Anterior cingulate cortex (tissue), 58 donors: ENCODE results near the gene RS1.
A peak's percentile ranks its signal among the peaks of the same experiment; 100 is the strongest.

Experiments
- DNase-seq, 58 donors: peaks; one replicate each; lab custom pipeline; 2025; lab: John Stamatoyannopoulos, UW

Gene RS1

GRCh38 chrX:18672008-18672407 is at the start of gene RS1:
RS1 (minus strand) TSS chrX:18672108; CDS start chrX:18672068, 40 bp downstream.
- no peak for DNase-seq

GRCh38 chrX:18719852-18720251 is 47.9 kb upstream of the RS1 start:
- DNase-seq: no peak

DNA sequence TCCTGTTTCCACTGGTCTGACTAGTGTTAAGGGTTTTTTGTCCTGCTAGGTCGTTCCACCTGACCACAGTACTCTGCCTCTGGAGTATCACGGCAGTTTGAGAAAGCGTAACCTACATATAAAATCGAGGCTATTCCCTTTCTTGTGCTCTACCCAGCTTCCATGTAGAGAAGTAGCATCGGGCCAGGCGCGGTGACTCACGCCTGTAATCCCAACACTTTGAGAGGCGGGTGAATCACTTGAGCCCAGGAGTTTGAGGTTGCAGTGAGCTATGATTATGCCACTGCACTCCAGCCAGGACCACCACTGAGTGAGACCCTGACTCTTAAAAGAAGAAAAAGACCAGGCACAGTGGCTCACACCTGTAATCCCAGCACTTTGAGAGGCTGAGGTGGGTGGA is 43.0 kb upstream of the RS1 start:
- DNase-seq: no peak

DNA sequence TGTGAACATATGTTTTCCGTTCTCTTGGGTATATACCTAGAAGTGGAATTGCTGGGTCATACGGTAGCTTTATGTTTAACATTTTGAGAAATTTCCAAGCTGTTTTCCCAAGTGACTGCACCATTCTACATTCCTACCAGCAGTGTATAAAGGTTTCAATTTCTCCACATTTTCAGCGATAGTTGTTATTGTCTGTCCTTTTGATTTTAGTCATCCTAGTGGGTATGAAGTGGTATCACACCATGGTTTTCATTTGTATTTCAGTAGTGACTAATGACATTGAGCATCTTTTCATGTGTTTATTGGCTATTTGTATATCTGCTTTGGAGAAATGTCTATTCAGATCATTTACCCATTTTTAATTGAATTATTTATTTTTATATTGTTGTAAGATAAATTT is 37.9 kb upstream of the RS1 start:
- DNase-seq: no peak

DNA sequence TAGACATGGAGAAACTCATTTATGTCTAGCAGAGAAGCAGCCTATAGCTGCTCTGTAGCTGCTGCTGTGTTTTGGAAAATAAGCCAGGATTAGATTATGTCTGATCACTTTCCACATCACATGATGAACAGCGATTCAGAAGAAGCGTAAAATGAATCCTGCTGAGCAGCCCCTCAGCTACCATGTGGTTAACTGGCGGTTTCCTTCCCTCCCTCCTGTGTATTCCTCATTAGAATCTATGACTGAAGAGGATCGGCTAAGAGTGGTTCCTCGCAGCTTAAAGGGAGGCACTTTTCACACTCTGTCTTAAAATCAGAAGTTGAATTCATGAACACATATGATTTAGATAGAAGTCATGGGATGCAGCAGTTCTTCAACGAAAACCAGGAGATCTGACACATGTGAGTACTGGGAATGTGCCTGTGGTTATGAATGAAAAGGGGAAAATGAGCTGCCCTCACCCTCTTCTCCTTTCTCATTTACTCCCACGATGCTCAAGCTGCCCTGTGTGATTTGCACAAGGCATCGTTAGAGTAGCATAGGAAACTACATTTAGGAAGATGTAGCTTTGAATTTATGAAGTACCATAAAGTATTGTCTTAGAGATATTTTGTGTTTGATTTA is 35.6 kb upstream of the RS1 start, which contains the start of gene PPEF1:
Gene PPEF1 (plus strand): TSS at position 220 of the 624 bp plus-strand sequence. CDS start 136 bp downstream, at position 356.
- no peak for DNase-seq

DNA sequence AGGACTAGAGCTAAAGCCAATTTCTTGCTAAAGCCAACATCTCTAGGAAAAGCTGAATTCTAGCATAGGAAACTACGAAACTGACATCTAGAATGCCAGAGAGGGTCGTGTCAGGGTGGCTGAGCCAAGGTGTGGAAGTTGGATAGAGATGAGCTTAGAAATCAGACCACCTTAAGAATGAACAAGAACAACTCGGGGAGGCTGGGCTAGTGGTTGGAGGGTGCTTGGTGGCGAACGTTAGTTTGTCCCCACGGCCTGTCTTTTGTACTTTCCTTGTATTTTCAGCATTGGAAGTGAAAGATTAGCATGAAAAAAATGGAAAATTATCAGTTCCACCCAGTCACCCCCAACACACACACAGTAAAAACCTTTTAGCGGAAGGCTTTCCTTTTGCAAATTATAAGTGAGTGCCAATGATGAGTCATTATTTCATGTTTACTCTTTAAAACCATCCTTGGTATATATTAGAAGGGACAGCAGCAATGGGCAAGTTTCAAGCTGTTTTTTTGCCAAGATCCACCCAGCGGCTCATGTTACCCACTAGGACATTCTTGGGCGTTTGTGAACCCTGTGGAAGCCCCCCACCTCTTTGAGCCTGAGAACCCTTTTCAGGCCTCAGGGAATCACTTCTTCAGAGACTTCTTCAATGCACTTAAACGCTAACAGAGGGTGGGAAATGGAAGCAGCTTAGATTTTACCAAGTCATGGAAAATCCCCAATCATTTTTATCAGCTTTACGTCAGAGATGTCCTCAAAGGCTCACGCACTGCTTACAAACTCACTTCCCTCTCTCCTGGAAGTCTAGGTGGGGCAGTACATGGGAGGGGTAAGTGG is 30.7 kb upstream of the RS1 start:
- DNase-seq: no peak

DNA sequence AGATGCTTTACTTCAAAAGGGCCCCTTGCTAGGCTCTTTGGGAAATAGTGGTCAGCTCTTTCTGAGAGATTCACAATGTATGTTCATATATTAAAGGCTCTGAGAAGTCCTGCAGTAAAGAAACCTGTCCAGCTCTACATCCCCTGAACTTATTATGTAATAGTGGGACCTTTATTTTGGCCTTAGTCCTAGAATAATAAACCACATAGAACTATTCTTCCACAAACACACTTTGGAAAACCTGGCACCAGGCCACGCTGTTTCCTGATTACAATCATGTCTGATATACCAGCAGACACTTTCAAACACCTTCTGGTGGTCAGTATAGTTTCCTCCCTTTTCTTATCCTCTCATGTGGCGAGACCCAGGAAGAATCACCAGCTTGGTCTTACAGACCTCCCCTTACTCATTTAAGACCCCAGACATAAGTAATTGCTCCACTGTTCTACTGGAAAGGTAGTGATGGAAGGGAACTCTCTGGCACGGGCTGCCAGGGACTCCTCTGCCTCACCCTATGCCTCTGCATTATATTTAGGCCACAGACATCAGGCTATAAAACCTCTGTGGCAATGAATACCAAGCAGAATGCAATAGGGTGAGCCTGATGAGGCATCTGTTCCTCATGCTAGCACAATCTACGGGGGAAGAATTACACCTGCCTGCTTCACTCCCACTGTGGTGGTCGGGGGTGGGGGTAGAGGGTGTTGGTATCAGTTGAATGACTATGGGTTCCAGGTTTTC is 29.9 kb upstream of the RS1 start:
- DNase-seq: no peak

- no peak for DNase-seq
These were observed 27.1 kb upstream of the RS1 start for GRCh38 chrX:18698737-18699650.

GRCh38 chrX:18696653-18697052 is 24.7 kb upstream of the RS1 start:
- DNase-seq: no peak

GRCh38 chrX:18692541-18692940 is 20.6 kb upstream of the RS1 start:
- DNase-seq: no peak

GRCh38 chrX:18691431-18691830 is 19.5 kb upstream of the RS1 start:
- no peak for DNase-seq

- DNase-seq: no peak
These were observed 16.1 kb upstream of the RS1 start for GRCh38 chrX:18687856-18688495.

GRCh38 chrX:18682979-18683387 is 11.1 kb upstream of the RS1 start:
- DNase-seq: no peak

GRCh38 chrX:18681996-18682395 is 10.1 kb upstream of the RS1 start:
- no peak for DNase-seq

GRCh38 chrX:18677161-18677869 is 5.4 kb upstream of the RS1 start:
- DNase-seq: no peak

DNA sequence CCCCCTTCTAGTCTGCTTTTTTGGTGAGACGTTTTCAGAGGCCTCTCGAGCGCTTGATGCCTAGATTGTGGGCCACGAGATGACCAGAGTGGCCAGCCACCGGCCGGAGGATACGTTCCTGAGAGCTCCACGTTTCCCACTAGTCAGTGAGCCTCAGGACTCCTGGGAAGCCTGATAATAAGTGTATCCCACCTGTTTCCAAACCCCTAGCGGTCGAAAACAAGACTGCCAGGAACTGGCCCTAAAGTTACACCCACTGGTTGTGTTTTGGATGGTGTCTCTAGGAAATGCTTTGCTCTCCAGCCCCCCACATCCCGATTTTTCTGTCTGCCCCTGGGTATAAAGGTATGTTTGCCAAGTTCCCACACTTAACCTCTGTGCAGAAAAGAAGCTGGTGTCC is 4.6 kb upstream of the RS1 start:
- DNase-seq: no peak

DNA sequence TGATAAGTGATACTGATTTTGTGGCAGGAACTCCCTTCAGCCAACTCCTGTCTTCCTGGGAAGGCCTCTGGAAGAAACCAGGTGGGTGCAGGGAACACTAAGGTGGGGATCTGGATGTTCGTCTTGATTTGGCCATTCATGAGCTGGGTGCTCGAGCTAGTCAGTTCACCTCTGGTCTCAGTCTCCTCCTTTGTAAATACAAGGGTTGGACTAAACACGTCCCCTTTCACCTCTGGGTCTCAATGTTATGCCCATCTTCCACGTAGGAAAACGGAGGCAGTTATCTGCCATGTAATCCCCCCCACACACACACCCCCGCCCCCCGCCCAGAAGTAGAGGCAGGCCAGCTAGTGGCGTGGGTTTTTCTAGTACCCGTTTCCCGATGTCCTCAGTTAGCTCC is 4.1 kb upstream of the RS1 start:
- DNase-seq: no peak

- DNase-seq: peak; percentile 4 to 87 (median 58)
These were observed 3.2 kb upstream of the RS1 start for GRCh38 chrX:18674788-18675735.
